H9 (cell line): ENCODE measurements around the gene ZSWIM4. TPM values are rescaled to one million over a fixed set of nuclear protein-coding genes. Genes with fewer than 3 reads are reported as not detected.

Experiments used
- DNase-seq: peaks from one replicate; pipeline ENCODE4 v3.0.0-alpha.2; 2017
- H2AFZ ChIP-seq: one replicate; pipeline ENCODE4 v1.6.1; 2013; ENCODE audit warnings: mild to moderate bottlenecking, low read length, control low read depth, moderate library complexity
- H2AK5ac ChIP-seq: 2 replicates; pipeline ENCODE4 v1.6.1; 2013; ENCODE audit warnings: low read length, control low read depth, mixed read lengths; ENCODE audit not compliant: insufficient read length
- H2BK120ac ChIP-seq: one replicate; pipeline ENCODE4 v1.6.1; 2013; ENCODE audit warnings: low read depth, mild to moderate bottlenecking, low read length, control low read depth, inconsistent platforms; ENCODE audit not compliant: poor library complexity, severe bottlenecking
- H2BK12ac ChIP-seq: 2 replicates; pipeline ENCODE4 v1.6.1; 2013; ENCODE audit warnings: low read length, control low read depth, mixed read lengths, low read depth; ENCODE audit not compliant: insufficient read length
- H2BK15ac ChIP-seq: 2 replicates; pipeline ENCODE4 v1.6.1; 2013; ENCODE audit warnings: low read depth, low read length, control low read depth
- H2BK20ac ChIP-seq: one replicate; pipeline ENCODE4 v1.6.1; 2013; ENCODE audit warnings: low read depth, mild to moderate bottlenecking, low read length, control low read depth, inconsistent platforms; ENCODE audit not compliant: poor library complexity, severe bottlenecking
- H2BK5ac ChIP-seq: 2 replicates; pipeline ENCODE4 v1.6.1; 2013; ENCODE audit warnings: low read length, control low read depth, mixed read lengths; ENCODE audit not compliant: insufficient read length
- H3K14ac ChIP-seq: 2 replicates; pipeline ENCODE4 v1.6.1; 2013; ENCODE audit warnings: low read length, control low read depth; ENCODE audit not compliant: insufficient read depth
- H3K18ac ChIP-seq: 2 replicates; pipeline ENCODE4 v1.6.1; 2013; ENCODE audit warnings: low read depth, mild to moderate bottlenecking, mixed read lengths, low read length, control low read depth; ENCODE audit not compliant: insufficient read length
- H3K23ac ChIP-seq: 2 replicates; pipeline ENCODE4 v1.6.1; 2013; ENCODE audit warnings: low read length, control low read depth, mixed read lengths, low read depth; ENCODE audit not compliant: insufficient read length
- H3K23me2 ChIP-seq: 2 replicates; pipeline ENCODE4 v1.6.1; 2013; ENCODE audit warnings: low read depth, mild to moderate bottlenecking, mixed read lengths, low read length, control low read depth; ENCODE audit not compliant: insufficient read length, poor library complexity, severe bottlenecking
- H3K27ac ChIP-seq: 2 replicates; pipeline ENCODE4 v1.5.1; 2013; ENCODE audit warnings: low read length, control low read depth, mixed read lengths, low read depth; ENCODE audit not compliant: insufficient read length
- H3K27me3 ChIP-seq: 2 replicates; pipeline ENCODE4 v1.6.1; 2013; ENCODE audit warnings: low read length, control low read depth, inconsistent platforms; ENCODE audit not compliant: insufficient read depth
- H3K4ac ChIP-seq: 2 replicates; pipeline ENCODE4 v1.6.1; 2013; ENCODE audit warnings: low read depth, mild to moderate bottlenecking, control low read depth, inconsistent platforms, low read length, moderate library complexity
- H3K4me1 ChIP-seq: 2 replicates; pipeline ENCODE4 v1.6.1; 2013; ENCODE audit warnings: low read length, control low read depth, inconsistent platforms; ENCODE audit not compliant: insufficient read depth
- H3K4me2 ChIP-seq: 2 replicates; pipeline ENCODE4 v1.6.1; 2013; ENCODE audit warnings: low read length, control low read depth, mixed read lengths; ENCODE audit not compliant: insufficient read length, insufficient read depth
- H3K56ac ChIP-seq: 2 replicates; pipeline ENCODE4 v1.6.1; 2013; ENCODE audit warnings: low read depth, mild to moderate bottlenecking, mixed read lengths, low read length, control low read depth; ENCODE audit not compliant: insufficient read length
- H3K79me1 ChIP-seq: 2 replicates; pipeline ENCODE4 v1.6.1; 2013; ENCODE audit warnings: low read depth, mild to moderate bottlenecking, moderate library complexity, low read length, control low read depth, inconsistent platforms; ENCODE audit not compliant: insufficient read depth, poor library complexity, severe bottlenecking
- H3K79me2 ChIP-seq: 2 replicates; pipeline ENCODE4 v1.6.1; 2013; ENCODE audit warnings: low read length, control low read depth, inconsistent platforms; ENCODE audit not compliant: insufficient read depth
- H3K9ac ChIP-seq: 2 replicates; pipeline ENCODE4 v1.6.1; 2013; ENCODE audit warnings: low read length, control low read depth, mixed read lengths; ENCODE audit not compliant: insufficient read length; ENCODE audit errors: extremely low read depth
- H3K9me3 ChIP-seq: one replicate; pipeline ENCODE4 v1.6.1; 2013; ENCODE audit warnings: low read depth, low read length, inconsistent platforms; ENCODE audit not compliant: control insufficient read depth
- H3T11ph ChIP-seq: one replicate; pipeline ENCODE4 v1.6.1; 2013; ENCODE audit warnings: mild to moderate bottlenecking, low read length, control low read depth, inconsistent platforms
- H4K20me1 ChIP-seq: one replicate; pipeline ENCODE4 v1.6.1; 2013; ENCODE audit not compliant: control insufficient read depth, insufficient read length, insufficient read depth
- H4K5ac ChIP-seq: 2 replicates; pipeline ENCODE4 v1.6.1; 2013; ENCODE audit warnings: low read depth, mild to moderate bottlenecking, mixed read lengths, low read length, control low read depth; ENCODE audit not compliant: insufficient read length
- H4K8ac ChIP-seq: replicated peaks from 2 replicates; pipeline ENCODE4 v1.6.1; 2013; ENCODE audit warnings: low read length, control low read depth, mixed read lengths, low read depth; ENCODE audit not compliant: insufficient read length
- H4K91ac ChIP-seq: 2 replicates; pipeline ENCODE4 v1.6.1; 2013; ENCODE audit warnings: low read depth, mild to moderate bottlenecking, moderate library complexity, mixed read lengths, low read length, control low read depth; ENCODE audit not compliant: insufficient read length
- H3K27ac Mint-ChIP-seq, 3 experiments: 2 replicates in 2 of 3; 3 replicates in 1 of 3; pipeline ENCODE4 v1.8.0; 2020 to 2021; ENCODE audit warnings: mixed read lengths in 3 of 3, mild to moderate bottlenecking in 1 of 3, moderate library complexity in 1 of 3
- H3K27me3 Mint-ChIP-seq: 2 replicates; pipeline ENCODE4 v1.8.0; 2021; ENCODE audit warnings: low read depth, mild to moderate bottlenecking, moderate library complexity, mixed read lengths
- H3K36me3 Mint-ChIP-seq, 3 experiments: 2 replicates in 2 of 3; 3 replicates in 1 of 3; pipeline ENCODE4 v1.8.0; 2020 to 2021; ENCODE audit warnings: low read depth in 3 of 3, mixed read lengths in 3 of 3; ENCODE audit not compliant: insufficient read depth in 1 of 3
- H3K4me1 Mint-ChIP-seq, 2 experiments: 2 replicates each; pipeline ENCODE4 v1.8.0; 2020; ENCODE audit warnings: mixed read lengths in 2 of 2
- H3K4me3 Mint-ChIP-seq, 2 experiments: 2 replicates in 1 of 2; 3 replicates in 1 of 2; pipeline ENCODE4 v1.8.0; 2020 to 2021; ENCODE audit warnings: mild to moderate bottlenecking in 2 of 2, mixed read lengths in 2 of 2, moderate library complexity in 1 of 2
- H3K9me3 Mint-ChIP-seq, 2 experiments: 2 replicates in 1 of 2; 3 replicates in 1 of 2; pipeline ENCODE4 v1.8.0; 2020; ENCODE audit warnings: mild to moderate bottlenecking in 2 of 2, mixed read lengths in 2 of 2, moderate library complexity in 1 of 2
- WGBS: extraction: QIAGEN DNeasy Blood & Tissue Kit; methylation state at CpG from one replicate; pipeline ENCODE4 v1.1.7; 2013; ENCODE audit warnings: missing lambda C conversion rate, low lambda C conversion rate, mixed read lengths; ENCODE audit not compliant: insufficient read length; ENCODE audit errors: extremely low coverage; 5-methylcytosine and 5-hydroxymethylcytosine counted together
- total RNA-seq: library from RNA; stranded (reverse); gene quantifications from 2 replicates; pipeline ENCODE4 v1.2.1, GENCODE V29; 2021
- TF ChIP-seq, protein P1 (sequence below): fragments of 200-600 bp; sonication (generic); conservative IDR thresholded peaks from 3 replicates; pipeline ENCODE4 v1.8.0; 2021; ENCODE audit warnings: antibody characterized with exemption, mild to moderate bottlenecking

The ZSWIM4 gene
- total RNA-seq, 1 experiment from 2014 or later = 50.7 TPM

DNA sequence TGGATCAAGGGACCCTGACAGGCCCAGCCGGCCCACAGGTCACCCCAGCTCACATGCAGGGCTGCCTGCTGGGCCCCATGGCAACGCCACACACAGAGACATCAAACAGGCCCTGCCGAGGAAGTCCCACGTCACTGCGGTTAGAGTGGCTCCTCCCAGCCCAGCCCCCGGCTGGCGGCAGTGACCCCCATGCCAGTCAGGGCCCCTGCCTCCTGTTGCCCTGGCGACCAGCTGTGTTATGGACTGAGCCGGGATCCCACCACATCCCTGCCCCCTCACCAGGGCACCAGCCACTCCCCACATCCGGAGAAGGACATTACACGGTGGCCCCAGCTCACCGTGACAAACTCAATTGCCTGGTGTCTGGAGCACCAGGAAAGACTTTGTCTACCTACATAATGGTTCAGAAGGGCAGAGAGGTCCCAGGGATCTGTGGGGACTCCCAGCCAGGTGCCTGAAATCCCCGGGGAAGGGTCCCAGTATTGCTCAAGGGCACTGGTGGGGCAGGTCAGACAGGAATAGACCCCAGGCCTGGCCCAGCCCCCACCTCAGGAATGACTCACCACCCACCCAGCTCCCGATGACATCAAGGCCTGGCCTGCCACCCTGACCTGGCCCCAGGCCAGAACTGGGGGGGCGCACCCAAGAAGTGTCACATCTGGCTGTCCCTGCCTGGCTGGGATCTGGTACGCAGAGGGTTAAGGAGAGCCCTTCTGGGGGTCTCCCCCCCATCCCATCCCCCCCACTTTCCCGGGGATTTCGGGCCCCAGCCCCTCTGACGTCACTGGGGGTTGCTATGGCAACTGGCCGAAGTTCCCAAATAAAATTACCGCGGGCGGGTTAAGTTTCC, 51.5 kb downstream of the ZSWIM4 start:
- Histone ChIP-seq H3K56ac (no peak overlapping the region), H2BK120ac (peak overlapping the region; percentile 98), H3K79me2 (no peaks in the 10 kb centered on the region), H3K23me2 (peaks cover 15% of the 10 kb centered on the region), H3K27me3 (no peaks in the 10 kb centered on the region), H3K4me1 (peaks cover 7% of the 10 kb centered on the region; the same call in 1 of the 2 replicates), H4K8ac (peak overlapping the region; percentile 14), H3K9ac (peak overlapping the region; percentile 87), H4K20me1 (no peaks in the 10 kb centered on the region), H3K27ac (peak overlapping the region; percentile 68), H3K18ac (peak overlapping the region; percentile 100), H2AK5ac (no peak overlapping the region), H3K9me3 (no peaks in the 10 kb centered on the region), H2BK5ac (peak overlapping the region; percentile 85), H2BK15ac (no peak overlapping the region), H4K5ac (peak overlapping the region; percentile 7), H2BK12ac (peak overlapping the region; percentile 5), H2BK20ac (no peak overlapping the region), H4K91ac (peak overlapping the region; percentile 89), H3K4me2 (peak overlapping the region; percentile 50), H3K79me1 (no peaks in the 10 kb centered on the region), H3K14ac (peak overlapping the region; percentile 99), H2AFZ (no peak overlapping the region), H3K4ac (peak overlapping the region; percentile 69; the same call in 1 of the 2 replicates), H3K23ac (no peak overlapping the region), H3T11ph (peak overlapping the region; percentile 90)
- Mint-ChIP-seq H3K27me3 (no peaks in the 10 kb centered on the region), H3K4me3 (peak overlapping the region; percentile 53 to 76), H3K36me3 (no peaks in the 10 kb centered on the region; a peak in 2 of 7 replicates), H3K9me3 (no peaks in the 10 kb centered on the region; a peak in 1 of 5 replicates), H3K27ac (peak overlapping the region; percentile 99 to 100 (median 99)), H3K4me1 (peaks cover 38 to 53% of the 10 kb centered on the region in 2 experiments)
- peak; percentile 95 for DNase-seq
- no CpG with 5 or more reads among the region's 23 CpGs for WGBS
- TF ChIP-seq, protein P1, sequence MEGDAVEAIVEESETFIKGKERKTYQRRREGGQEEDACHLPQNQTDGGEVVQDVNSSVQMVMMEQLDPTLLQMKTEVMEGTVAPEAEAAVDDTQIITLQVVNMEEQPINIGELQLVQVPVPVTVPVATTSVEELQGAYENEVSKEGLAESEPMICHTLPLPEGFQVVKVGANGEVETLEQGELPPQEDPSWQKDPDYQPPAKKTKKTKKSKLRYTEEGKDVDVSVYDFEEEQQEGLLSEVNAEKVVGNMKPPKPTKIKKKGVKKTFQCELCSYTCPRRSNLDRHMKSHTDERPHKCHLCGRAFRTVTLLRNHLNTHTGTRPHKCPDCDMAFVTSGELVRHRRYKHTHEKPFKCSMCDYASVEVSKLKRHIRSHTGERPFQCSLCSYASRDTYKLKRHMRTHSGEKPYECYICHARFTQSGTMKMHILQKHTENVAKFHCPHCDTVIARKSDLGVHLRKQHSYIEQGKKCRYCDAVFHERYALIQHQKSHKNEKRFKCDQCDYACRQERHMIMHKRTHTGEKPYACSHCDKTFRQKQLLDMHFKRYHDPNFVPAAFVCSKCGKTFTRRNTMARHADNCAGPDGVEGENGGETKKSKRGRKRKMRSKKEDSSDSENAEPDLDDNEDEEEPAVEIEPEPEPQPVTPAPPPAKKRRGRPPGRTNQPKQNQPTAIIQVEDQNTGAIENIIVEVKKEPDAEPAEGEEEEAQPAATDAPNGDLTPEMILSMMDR = no peak
